ENCODE data around the gene B3GAT3. TPM values are rescaled to one million over a fixed set of nuclear protein-coding genes. Genes with fewer than 3 reads are reported as not detected.

B3GAT3 gene
- total and polyA plus RNA-seq, 2 donors from 2014 or later = 50.6 to 66.2 TPM

DNA sequence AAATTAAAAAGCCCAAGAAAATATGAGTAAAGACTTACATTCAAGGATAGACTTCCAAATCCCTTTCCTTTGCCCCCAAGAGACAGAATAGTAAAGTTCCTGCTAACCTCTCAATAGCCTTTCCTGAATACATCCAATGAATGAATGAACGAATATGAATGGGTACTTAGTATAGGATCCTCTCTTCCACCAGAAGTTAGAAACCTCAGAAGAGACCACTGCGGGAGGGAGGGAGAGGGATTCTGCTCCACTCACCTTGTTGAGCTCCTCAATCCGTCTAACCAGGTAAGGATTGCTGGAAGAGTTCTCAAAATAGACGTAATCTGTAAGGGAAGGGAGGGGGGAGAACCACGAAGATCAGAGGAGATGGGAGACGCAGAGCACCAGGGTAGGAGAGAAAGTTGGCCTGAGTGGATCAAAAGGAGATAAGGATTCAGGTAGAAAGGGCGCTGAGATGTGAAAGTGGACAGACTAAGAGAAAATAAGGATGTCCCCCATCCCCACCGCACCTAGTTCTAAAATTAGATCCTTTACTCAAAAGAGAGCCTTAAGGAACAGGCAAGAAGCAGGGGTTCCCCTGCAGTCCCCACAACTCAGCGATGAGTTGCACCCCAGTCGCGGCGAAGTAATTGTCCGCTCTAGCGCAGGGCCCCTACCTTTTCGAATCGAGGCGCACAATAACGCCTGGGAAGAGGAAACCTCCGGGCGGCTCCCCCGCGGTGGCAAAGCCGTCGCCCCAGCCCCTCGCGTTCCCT, 21.2 kb downstream of the B3GAT3 start:
- Histone ChIP-seq H3K27me3 (ENCODE audit: control insufficient read depth, insufficient read depth, low read length) (no peaks in the 10 kb centered on the region), H3K9me3 (ENCODE audit: control insufficient read depth in 2 of 3, insufficient read depth in 1 of 3, low read length in 3 of 3) (no peaks in the 10 kb centered on the region), H3K36me3 (ENCODE audit: control insufficient read depth in 2 of 3, insufficient read depth in 3 of 3, low read length in 3 of 3) (peaks cover 8 to 32% (median 29%) of the 10 kb centered on the region in 3 donors), H3K9ac (ENCODE audit: low read length in 3 of 3) (peak overlapping the region; percentile 74 to 79 (median 74)), H3K4me3 (ENCODE audit: low read length in 3 of 3) (peak overlapping the region; percentile 64 to 77 (median 70)), H3K4me1 (ENCODE audit: control insufficient read depth in 2 of 3, insufficient read depth in 2 of 3, low read depth in 1 of 3, low read length in 3 of 3) (peaks cover 5 to 18% (median 17%) of the 10 kb centered on the region in 3 donors), H3K27ac (ENCODE audit: low read depth in 2 of 2, low read length in 2 of 2) (peak overlapping the region; percentile 91 to 93)
- FAIRE-seq (no peak), DNase-seq (peak in 2 of 5 donors; percentile 23 to 30)
- intact Hi-C loops (cut with DNase I) = no loop called here
- TF ChIP-seq, protein P1, sequence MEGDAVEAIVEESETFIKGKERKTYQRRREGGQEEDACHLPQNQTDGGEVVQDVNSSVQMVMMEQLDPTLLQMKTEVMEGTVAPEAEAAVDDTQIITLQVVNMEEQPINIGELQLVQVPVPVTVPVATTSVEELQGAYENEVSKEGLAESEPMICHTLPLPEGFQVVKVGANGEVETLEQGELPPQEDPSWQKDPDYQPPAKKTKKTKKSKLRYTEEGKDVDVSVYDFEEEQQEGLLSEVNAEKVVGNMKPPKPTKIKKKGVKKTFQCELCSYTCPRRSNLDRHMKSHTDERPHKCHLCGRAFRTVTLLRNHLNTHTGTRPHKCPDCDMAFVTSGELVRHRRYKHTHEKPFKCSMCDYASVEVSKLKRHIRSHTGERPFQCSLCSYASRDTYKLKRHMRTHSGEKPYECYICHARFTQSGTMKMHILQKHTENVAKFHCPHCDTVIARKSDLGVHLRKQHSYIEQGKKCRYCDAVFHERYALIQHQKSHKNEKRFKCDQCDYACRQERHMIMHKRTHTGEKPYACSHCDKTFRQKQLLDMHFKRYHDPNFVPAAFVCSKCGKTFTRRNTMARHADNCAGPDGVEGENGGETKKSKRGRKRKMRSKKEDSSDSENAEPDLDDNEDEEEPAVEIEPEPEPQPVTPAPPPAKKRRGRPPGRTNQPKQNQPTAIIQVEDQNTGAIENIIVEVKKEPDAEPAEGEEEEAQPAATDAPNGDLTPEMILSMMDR (IDR thresholded peaks at IDR 0.05; ENCODE audit: borderline replicate concordance, extremely low read depth, insufficient read depth) = no peak

DNA sequence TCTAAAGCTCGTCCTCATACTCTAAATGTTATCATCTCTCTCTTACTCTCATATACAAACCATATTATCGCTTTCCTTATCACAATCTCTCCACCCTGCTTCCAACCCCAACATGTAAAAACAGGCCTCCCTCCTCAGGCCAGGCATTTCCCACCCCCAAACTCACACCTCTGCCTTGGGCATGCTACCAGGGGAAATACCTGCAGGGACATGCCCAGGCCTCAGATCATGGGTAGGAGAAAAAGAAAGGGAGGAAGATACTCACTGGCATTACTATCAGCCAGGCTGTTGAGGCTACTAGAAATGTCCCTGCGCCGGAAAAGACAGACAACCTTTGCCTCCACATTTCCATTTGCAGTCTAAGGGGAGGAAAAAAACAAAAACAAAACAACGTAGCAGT, 21.9 kb downstream of the B3GAT3 start:
- TF ChIP-seq, protein P1 (IDR thresholded peaks at IDR 0.05; ENCODE audit: borderline replicate concordance, extremely low read depth, insufficient read depth) = no peak
- Histone ChIP-seq H3K27ac (ENCODE audit: low read depth in 2 of 2, low read length in 2 of 2) (no peak overlapping the region), H3K9ac (ENCODE audit: low read length in 3 of 3) (peak overlapping the region; percentile 8 to 74 (median 74)), H3K27me3 (ENCODE audit: control insufficient read depth, insufficient read depth, low read length) (no peaks in the 10 kb centered on the region), H3K4me3 (ENCODE audit: low read length in 3 of 3) (peak overlapping the region; percentile 5 to 77 (median 64)), H3K4me1 (ENCODE audit: control insufficient read depth in 2 of 3, insufficient read depth in 2 of 3, low read depth in 1 of 3, low read length in 3 of 3) (peaks cover 5 to 18% (median 17%) of the 10 kb centered on the region in 3 donors), H3K9me3 (ENCODE audit: control insufficient read depth in 2 of 3, insufficient read depth in 1 of 3, low read length in 3 of 3) (no peaks in the 10 kb centered on the region), H3K36me3 (ENCODE audit: control insufficient read depth in 2 of 3, insufficient read depth in 3 of 3, low read length in 3 of 3) (peaks cover 8 to 35% (median 34%) of the 10 kb centered on the region in 3 donors)
- DNase-seq = peak in 1 of 5 donors; percentile 35
- intact Hi-C loops (cut with DNase I) = no loop called here
- no peak for FAIRE-seq

DNA sequence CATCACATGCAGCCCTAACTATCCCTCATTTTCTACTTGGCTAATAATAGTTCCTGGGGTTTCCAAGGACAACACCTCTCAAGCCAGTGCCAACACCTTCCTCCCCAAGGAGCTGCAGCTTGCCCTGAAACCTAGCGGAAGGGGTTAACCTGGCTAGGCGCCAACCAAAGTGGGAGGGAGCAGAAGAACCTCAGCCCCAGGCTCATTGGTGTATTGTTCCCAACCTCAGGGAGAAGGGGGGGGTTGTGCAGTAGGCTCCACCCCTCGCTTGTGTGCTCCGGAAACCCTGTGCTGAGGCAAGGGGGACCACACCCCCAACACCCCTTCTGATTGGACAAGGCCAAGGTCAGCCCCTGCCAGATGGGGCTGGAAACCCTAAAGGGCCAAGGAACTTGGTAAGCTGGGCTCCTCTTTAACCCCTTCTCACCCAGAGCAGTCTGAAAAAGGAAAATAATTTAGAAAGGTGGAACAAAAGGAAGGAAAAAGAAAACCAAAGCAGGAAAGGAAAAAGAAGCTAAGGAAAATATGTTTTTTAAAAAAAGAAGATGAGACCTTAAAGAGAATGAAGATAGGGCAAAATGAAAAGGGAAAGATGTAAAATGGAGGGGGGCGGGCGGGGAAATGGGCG, 22.6 kb downstream of the B3GAT3 start:
- H3K4me1 ChIP-seq (ENCODE audit: control insufficient read depth in 2 of 3, insufficient read depth in 2 of 3, low read depth in 1 of 3, low read length in 3 of 3) = peaks cover 5 to 18% (median 17%) of the 10 kb centered on the region in 3 donors
- H3K9me3 ChIP-seq (ENCODE audit: control insufficient read depth in 2 of 3, insufficient read depth in 1 of 3, low read length in 3 of 3) = no peaks in the 10 kb centered on the region
- H3K27ac ChIP-seq (ENCODE audit: low read depth in 2 of 2, low read length in 2 of 2) = peak overlapping the region in 1 of 2 donors; percentile 23
- H3K4me3 ChIP-seq (ENCODE audit: low read length in 3 of 3) = peak overlapping the region in 2 of 3 donors; percentile 16 to 77
- no peak overlapping the region for H3K9ac ChIP-seq (ENCODE audit: low read length in 3 of 3)
- DNase-seq = peak; percentile 96 to 98 (median 97)
- intact Hi-C loops (cut with DNase I) = no loop called here
- H3K27me3 ChIP-seq (ENCODE audit: control insufficient read depth, insufficient read depth, low read length) = no peaks in the 10 kb centered on the region
- no peak for FAIRE-seq
- peaks cover 8 to 40% (median 38%) of the 10 kb centered on the region in 3 donors for H3K36me3 ChIP-seq (ENCODE audit: control insufficient read depth in 2 of 3, insufficient read depth in 3 of 3, low read length in 3 of 3)
- TF ChIP-seq, protein P1 (IDR thresholded peaks at IDR 0.05; ENCODE audit: borderline replicate concordance, extremely low read depth, insufficient read depth) = no peak
